Right lobe of liver (tissue), 4 donors: ENCODE data around the gene ITPR3.

Experiments used
- CTCF ChIP-seq, 4 donors: fragments of 200-600 bp in 3 of 4; fragments of 450-650 bp in 1 of 4; IDR thresholded peaks; one replicate each; pipeline versions ENCODE4 v1.5.1 to v1.8.0; 2016 to 2022; ENCODE audit warnings: antibody characterized with exemption in 4 of 4, mild to moderate bottlenecking in 2 of 4
- POLR2A ChIP-seq: fragments of 450-650 bp; IDR thresholded peaks from one replicate; pipeline ENCODE4 v1.6.1; 2017; ENCODE audit warnings: antibody characterized with exemption, mild to moderate bottlenecking
- donor health status: DM: no; HTN: no; CAD: no.
- donor health status: DM: no; HTN: no; CAD: no.
- donor health status: DM: no; HTN: yes; CAD: no.

- TF ChIP-seq CTCF (IDR thresholded peaks at IDR 0.05) (no peak), POLR2A (no peak)
Observed at GRCh38 chr6:33686981-33687975, 66.2 kb downstream of the ITPR3 start.
